Measurements from ENCODE around the gene AICDA. TPM values are rescaled to one million over a fixed set of nuclear protein-coding genes. Genes with fewer than 3 reads are reported as not detected.

The AICDA gene
- total and polyA plus RNA-seq, 2 experiments from 2014 or later, result 0.31 TPM; not detected in 1

GRCh38 chr12:8637666-8638065, 25.0 kb upstream of the AICDA start:
- no peaks in the 10 kb centered on the region for H3K27me3 ChIP-seq (ENCODE audit: insufficient read depth)
- DNase-seq (ENCODE audit: low spot score), result no peak
- H3K4me3 ChIP-seq, result no peak overlapping the region
- H3K9me3 Mint-ChIP-seq, result peaks cover 8% of the 10 kb centered on the region
- H3K4me1 Mint-ChIP-seq, result peaks cover 47% of the 10 kb centered on the region
- H3K9me2 ChIP-seq (ENCODE audit: insufficient read depth), result peaks cover 10% of the 10 kb centered on the region; the same call in 1 of the 2 replicates
- H3K4me1 ChIP-seq (ENCODE audit: insufficient read depth), result peaks cover 27% of the 10 kb centered on the region
- peaks cover 11% of the 10 kb centered on the region for H3F3A ChIP-seq (replicated peaks; ENCODE audit: low read depth)
- no peaks in the 10 kb centered on the region for H4K20me1 ChIP-seq (replicated peaks; ENCODE audit: insufficient read depth)
- TF ChIP-seq NANOG (IDR thresholded peaks at IDR 0.05; ENCODE audit: borderline replicate concordance), result no peak
- no peak for TF ChIP-seq ZNF114 (CRISPR knock-in tag; IDR thresholded peaks at IDR 0.05)
- no peak for TF ChIP-seq ZNF331 (CRISPR knock-in tag; IDR thresholded peaks at IDR 0.05; ENCODE audit: low read depth)
- TF ChIP-seq EZH2phosphoT487 (IDR thresholded peaks at IDR 0.05; ENCODE audit: unreplicated experiment), result no peak
- TF ChIP-seq JUNB (IDR thresholded peaks at IDR 0.05; ENCODE audit: unreplicated experiment), result no peak
- no peak for TF ChIP-seq EZH2 (IDR thresholded peaks at IDR 0.05; ENCODE audit: low read depth, unreplicated experiment)
- TF ChIP-seq STAT1 (IDR thresholded peaks at IDR 0.05; ENCODE audit: unreplicated experiment), result no peak
- TF ChIP-seq CREB1 (CRISPR knock-in tag; IDR thresholded peaks at IDR 0.05; ENCODE audit: low read depth), result no peak
- no peak for TF ChIP-seq CTCF (conservative IDR thresholded peaks at IDR 0.05; ENCODE audit: low read depth in 2 of 2)
- TF ChIP-seq REST (IDR thresholded peaks at IDR 0.05; ENCODE audit: unreplicated experiment), result no peak
- TF ChIP-seq POLR2AphosphoS5 (IDR thresholded peaks at IDR 0.05; ENCODE audit: low read depth), result no peak
- TF ChIP-seq, protein P1, sequence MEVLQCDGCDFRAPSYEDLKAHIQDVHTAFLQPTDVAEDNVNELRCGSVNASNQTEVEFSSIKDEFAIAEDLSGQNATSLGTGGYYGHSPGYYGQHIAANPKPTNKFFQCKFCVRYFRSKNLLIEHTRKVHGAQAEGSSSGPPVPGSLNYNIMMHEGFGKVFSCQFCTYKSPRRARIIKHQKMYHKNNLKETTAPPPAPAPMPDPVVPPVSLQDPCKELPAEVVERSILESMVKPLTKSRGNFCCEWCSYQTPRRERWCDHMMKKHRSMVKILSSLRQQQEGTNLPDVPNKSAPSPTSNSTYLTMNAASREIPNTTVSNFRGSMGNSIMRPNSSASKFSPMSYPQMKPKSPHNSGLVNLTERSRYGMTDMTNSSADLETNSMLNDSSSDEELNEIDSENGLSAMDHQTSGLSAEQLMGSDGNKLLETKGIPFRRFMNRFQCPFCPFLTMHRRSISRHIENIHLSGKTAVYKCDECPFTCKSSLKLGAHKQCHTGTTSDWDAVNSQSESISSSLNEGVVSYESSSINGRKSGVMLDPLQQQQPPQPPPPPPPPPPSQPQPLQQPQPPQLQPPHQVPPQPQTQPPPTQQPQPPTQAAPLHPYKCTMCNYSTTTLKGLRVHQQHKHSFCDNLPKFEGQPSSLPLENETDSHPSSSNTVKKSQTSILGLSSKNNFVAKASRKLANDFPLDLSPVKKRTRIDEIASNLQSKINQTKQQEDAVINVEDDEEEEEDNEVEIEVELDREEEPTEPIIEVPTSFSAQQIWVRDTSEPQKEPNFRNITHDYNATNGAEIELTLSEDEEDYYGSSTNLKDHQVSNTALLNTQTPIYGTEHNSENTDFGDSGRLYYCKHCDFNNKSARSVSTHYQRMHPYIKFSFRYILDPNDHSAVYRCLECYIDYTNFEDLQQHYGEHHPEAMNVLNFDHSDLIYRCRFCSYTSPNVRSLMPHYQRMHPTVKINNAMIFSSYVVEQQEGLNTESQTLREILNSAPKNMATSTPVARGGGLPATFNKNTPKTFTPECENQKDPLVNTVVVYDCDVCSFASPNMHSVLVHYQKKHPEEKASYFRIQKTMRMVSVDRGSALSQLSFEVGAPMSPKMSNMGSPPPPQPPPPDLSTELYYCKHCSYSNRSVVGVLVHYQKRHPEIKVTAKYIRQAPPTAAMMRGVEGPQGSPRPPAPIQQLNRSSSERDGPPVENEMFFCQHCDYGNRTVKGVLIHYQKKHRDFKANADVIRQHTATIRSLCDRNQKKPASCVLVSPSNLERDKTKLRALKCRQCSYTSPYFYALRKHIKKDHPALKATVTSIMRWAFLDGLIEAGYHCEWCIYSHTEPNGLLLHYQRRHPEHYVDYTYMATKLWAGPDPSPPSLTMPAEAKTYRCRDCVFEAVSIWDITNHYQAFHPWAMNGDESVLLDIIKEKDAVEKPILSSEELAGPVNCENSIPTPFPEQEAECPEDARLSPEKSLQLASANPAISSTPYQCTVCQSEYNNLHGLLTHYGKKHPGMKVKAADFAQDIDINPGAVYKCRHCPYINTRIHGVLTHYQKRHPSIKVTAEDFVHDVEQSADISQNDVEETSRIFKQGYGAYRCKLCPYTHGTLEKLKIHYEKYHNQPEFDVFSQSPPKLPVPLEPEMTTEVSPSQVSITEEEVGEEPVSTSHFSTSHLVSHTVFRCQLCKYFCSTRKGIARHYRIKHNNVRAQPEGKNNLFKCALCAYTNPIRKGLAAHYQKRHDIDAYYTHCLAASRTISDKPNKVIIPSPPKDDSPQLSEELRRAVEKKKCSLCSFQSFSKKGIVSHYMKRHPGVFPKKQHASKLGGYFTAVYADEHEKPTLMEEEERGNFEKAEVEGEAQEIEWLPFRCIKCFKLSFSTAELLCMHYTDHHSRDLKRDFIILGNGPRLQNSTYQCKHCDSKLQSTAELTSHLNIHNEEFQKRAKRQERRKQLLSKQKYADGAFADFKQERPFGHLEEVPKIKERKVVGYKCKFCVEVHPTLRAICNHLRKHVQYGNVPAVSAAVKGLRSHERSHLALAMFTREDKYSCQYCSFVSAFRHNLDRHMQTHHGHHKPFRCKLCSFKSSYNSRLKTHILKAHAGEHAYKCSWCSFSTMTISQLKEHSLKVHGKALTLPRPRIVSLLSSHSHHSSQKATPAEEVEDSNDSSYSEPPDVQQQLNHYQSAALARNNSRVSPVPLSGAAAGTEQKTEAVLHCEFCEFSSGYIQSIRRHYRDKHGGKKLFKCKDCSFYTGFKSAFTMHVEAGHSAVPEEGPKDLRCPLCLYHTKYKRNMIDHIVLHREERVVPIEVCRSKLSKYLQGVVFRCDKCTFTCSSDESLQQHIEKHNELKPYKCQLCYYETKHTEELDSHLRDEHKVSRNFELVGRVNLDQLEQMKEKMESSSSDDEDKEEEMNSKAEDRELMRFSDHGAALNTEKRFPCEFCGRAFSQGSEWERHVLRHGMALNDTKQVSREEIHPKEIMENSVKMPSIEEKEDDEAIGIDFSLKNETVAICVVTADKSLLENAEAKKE (CRISPR knock-in tag; IDR thresholded peaks at IDR 0.05), result no peak
- TF ChIP-seq ETS1 (IDR thresholded peaks at IDR 0.05), result no peak
- ATAC-seq, result no peak
- no peak overlapping the region for H3K4me2 ChIP-seq
- no peak overlapping the region for H3K27ac ChIP-seq (ENCODE audit: low read depth)
- H3K27me3 Mint-ChIP-seq (ENCODE audit: insufficient read depth, low read depth, poor library complexity), result peaks cover 4% of the 10 kb centered on the region
- no peak overlapping the region for H3K27ac Mint-ChIP-seq
- no peaks in the 10 kb centered on the region for H3K79me2 ChIP-seq (replicated peaks; ENCODE audit: insufficient read depth)
- peaks cover 12% of the 10 kb centered on the region for H3K36me3 Mint-ChIP-seq (ENCODE audit: low read depth)
- H3K4me3 Mint-ChIP-seq, result no peak overlapping the region
- H2AFZ ChIP-seq, result no peak overlapping the region
- no peaks in the 10 kb centered on the region for H3K36me3 ChIP-seq (ENCODE audit: insufficient read depth)

Measured in GM23338 (cell line).